Stimulated activated CD8-positive, alpha-beta memory T cell treated with anti-CD3 and anti-CD28 coated beads, Interleukin-15, amount 100 ng/mL, for 24 hours (primary cell): ENCODE data around the gene PCDHB10.
"Not testable (repeated sequence)": the region's sequence is repeated elsewhere in the genome, so short reads cannot be mapped to it uniquely, and the experiment has no call there.

Source experiments
- DNase-seq: peaks from one replicate; pipeline ENCODE4 v3.0.0-alpha.2; 2020; ENCODE audit warnings: low read depth

PCDHB10 gene

GRCh38 chr5:141192110-141192725, at the start of gene PCDHB10:
Gene PCDHB10, plus strand, starts transcription at chr5:141192353. Its CDS starts 200 bp downstream, at chr5:141192553.
- no peak for DNase-seq

GRCh38 chr5:141149812-141150211, 42.3 kb upstream of the PCDHB10 start, which contains the start of gene PCDHB6:
Gene PCDHB6, plus strand, starts transcription at chr5:141150057. Its CDS starts 201 bp downstream, at chr5:141150258.
- no peak for DNase-seq

- no peak for DNase-seq
These were observed 41.7 kb upstream of the PCDHB10 start for GRCh38 chr5:141150224-141150992.

- DNase-seq, result no peak
These were observed 41.2 kb upstream of the PCDHB10 start for GRCh38 chr5:141150993-141151325.

GRCh38 chr5:141151632-141152031, 40.5 kb upstream of the PCDHB10 start:
- DNase-seq, result not testable (repeated sequence)

GRCh38 chr5:141152096-141152495, 40.1 kb upstream of the PCDHB10 start:
- DNase-seq, result not testable (repeated sequence)

GRCh38 chr5:141155540-141156374, 36.4 kb upstream of the PCDHB10 start:
- DNase-seq, result no peak

- DNase-seq, result not testable (repeated sequence)
These were observed 34.8 kb upstream of the PCDHB10 start for GRCh38 chr5:141157356-141157755.

- not testable (repeated sequence) for DNase-seq
These were observed 34.3 kb upstream of the PCDHB10 start for GRCh38 chr5:141157901-141158300.

GRCh38 chr5:141172381-141173204, 19.6 kb upstream of the PCDHB10 start, which contains the start of gene PCDHB7:
Gene PCDHB7, plus strand, starts transcription at chr5:141172644. Its CDS starts 192 bp downstream, at chr5:141172836.
- DNase-seq, result no peak

GRCh38 chr5:141174291-141175104, 17.7 kb upstream of the PCDHB10 start:
- DNase-seq, result not testable (repeated sequence)

GRCh38 chr5:141175933-141176332, 16.2 kb upstream of the PCDHB10 start:
- DNase-seq, result no peak

GRCh38 chr5:141177577-141178191, 14.5 kb upstream of the PCDHB10 start, which contains the start of gene PCDHB8:
Gene PCDHB8, plus strand, starts transcription at chr5:141177790. Its CDS starts 245 bp downstream, at chr5:141178035.
- DNase-seq, result not testable (repeated sequence)

- not testable (repeated sequence) for DNase-seq
These were observed 12.8 kb upstream of the PCDHB10 start for GRCh38 chr5:141179371-141179770.

GRCh38 chr5:141179876-141180275, 12.3 kb upstream of the PCDHB10 start:
- DNase-seq, result not testable (repeated sequence)

- DNase-seq, result no peak
These were observed 11.8 kb upstream of the PCDHB10 start for GRCh38 chr5:141180313-141180712.

GRCh38 chr5:141182248-141182647, 9.9 kb upstream of the PCDHB10 start, which contains the start of gene PCDHB16:
Gene PCDHB16, plus strand, starts transcription at chr5:141182387. Its CDS starts 173 bp downstream, at chr5:141182560.
- no peak for DNase-seq

- DNase-seq, result not testable (repeated sequence)
These were observed 7.9 kb upstream of the PCDHB10 start for GRCh38 chr5:141184117-141184855.

- no peak for DNase-seq
These were observed 5.1 kb upstream of the PCDHB10 start, which contains the start of gene PCDHB9 for GRCh38 chr5:141186897-141187512. Gene PCDHB9, plus strand, starts transcription at chr5:141187161. Its CDS starts 158 bp downstream, at chr5:141187319.
